ENCODE data around the gene PAX5.

The PAX5 gene

DNA sequence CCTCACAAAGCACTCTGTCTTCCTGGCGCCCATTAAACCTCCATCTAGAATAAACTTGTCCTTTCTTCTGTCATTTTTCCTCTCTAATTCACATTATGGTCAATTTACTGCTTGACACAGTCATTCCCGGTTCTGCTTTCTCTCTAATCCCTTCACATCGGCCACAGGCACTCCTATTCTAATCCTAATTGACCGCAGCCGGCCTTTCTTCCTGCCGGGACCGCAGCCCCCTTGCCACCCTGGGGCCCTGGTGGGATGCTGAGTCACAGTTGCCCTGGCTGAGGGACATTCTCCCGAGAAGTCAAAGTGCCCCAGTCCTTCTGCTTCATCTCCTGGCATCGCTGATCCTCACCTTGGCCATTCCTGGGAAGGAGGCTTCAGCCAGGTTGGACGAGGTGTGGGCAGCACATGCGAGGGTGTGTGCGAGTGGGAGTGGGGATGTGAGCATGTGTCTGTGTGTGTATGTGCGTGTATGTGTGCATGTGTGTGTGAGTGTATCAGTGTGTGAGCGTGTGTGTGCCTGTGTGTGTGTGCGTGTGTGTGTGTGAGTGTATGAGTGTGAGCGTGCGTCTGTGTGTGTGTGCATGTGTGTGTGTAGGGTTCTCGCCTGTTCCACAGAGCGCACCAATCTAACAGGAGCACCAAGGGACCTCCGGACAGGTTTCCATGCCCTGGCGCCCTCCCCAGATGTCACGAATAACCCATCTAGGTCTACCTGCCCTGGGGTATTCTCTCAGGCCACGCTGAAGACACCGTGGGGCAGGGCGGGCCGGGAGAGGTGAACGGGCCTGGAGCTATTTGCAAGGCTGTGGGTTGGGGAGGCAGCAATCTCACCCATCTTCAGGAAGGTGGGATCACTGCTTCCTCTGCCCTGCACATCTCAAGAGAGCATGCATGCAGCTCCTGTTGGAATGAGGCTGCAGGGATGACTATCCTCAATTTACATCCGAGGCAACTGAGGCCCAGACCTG, 191.2 kb downstream of the PAX5 start:
- Mint-ChIP-seq H3K4me3 (no peak overlapping the region), H3K9me3 (no peaks in the 10 kb centered on the region), H3K27ac (no peak overlapping the region), H3K36me3 (no peaks in the 10 kb centered on the region), H3K4me1 (no peaks in the 10 kb centered on the region)
- no peak for DNase-seq (ENCODE audit: low spot score in 2 of 2)
- ATAC-seq, result no peak

DNA sequence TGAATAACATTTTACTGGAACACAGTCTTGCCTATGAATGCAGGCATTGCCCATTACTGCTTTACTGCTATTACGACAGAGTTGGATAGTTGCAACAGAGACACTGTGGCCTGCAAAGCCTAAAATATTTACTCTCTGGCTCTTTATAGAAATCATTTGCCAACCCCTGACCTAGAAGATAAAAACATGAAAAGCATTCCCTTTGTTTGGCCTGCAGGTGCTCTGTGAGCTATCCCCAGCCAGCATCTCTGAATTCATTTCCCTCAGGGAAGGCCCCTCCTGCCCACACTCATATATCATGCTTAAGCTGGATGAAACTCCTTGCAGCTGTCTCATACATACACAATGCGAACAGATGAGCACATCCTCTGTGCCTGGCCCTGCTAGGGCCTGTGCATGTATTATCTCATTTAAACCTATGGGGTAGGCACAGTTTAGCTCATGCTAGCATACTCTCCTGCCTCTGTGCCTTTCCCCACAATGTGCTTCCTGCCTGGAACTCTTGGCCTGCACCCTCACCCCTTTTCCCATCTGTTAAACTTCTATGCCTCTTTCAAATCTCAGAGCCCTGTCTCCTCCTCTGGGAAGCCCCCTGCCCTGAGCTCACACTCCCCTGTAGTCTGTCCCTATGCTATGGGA, 193.1 kb downstream of the PAX5 start:
- Mint-ChIP-seq H3K4me3 (no peak overlapping the region), H3K9me3 (no peaks in the 10 kb centered on the region), H3K4me1 (no peaks in the 10 kb centered on the region), H3K27ac (peak overlapping the region; percentile 30), H3K36me3 (no peaks in the 10 kb centered on the region)
- ATAC-seq (no peak), DNase-seq (ENCODE audit: low spot score in 2 of 2) (no peak)

DNA sequence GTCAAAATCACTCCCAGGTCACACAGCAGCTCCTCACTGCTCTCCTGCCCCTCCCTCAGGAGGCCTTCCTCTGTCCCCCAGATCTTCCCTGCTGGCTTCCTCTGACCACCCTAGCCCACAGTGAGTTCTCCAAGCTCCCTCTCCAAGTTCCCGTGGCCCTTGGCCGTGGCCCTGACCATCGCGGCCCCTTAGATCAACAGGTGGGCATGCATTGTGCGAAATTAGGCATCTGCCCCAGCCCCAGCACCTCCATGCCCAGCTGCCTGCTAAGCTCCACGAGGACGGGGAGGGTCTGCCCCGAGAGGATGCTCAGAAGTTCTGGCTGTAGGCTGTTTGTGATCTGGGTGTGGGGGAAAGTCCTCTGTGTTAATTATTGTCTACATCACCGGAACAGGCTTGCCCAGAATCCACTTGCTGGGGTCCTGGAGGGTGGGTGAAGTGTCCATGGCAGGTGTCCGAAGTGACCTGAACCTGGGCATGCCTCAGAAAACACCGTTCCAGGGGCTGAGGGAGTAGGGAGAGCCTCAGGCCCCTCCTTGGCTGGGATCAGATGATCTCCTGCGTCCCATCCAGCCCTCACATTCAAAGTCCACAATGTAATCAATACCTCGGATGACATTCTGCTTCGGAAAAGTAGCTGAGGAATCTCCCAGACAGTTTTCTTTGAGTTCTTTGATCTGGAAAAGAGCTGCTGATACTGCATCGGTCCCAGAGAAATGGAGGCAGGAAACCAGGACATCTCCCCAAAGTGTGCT, 194.8 kb downstream of the PAX5 start:
- Mint-ChIP-seq H3K36me3 (no peaks in the 10 kb centered on the region), H3K4me3 (no peak overlapping the region), H3K4me1 (no peaks in the 10 kb centered on the region), H3K9me3 (no peaks in the 10 kb centered on the region), H3K27ac (no peak overlapping the region)
- ATAC-seq, result no peak
- DNase-seq (ENCODE audit: low spot score in 2 of 2), result no peak

DNA sequence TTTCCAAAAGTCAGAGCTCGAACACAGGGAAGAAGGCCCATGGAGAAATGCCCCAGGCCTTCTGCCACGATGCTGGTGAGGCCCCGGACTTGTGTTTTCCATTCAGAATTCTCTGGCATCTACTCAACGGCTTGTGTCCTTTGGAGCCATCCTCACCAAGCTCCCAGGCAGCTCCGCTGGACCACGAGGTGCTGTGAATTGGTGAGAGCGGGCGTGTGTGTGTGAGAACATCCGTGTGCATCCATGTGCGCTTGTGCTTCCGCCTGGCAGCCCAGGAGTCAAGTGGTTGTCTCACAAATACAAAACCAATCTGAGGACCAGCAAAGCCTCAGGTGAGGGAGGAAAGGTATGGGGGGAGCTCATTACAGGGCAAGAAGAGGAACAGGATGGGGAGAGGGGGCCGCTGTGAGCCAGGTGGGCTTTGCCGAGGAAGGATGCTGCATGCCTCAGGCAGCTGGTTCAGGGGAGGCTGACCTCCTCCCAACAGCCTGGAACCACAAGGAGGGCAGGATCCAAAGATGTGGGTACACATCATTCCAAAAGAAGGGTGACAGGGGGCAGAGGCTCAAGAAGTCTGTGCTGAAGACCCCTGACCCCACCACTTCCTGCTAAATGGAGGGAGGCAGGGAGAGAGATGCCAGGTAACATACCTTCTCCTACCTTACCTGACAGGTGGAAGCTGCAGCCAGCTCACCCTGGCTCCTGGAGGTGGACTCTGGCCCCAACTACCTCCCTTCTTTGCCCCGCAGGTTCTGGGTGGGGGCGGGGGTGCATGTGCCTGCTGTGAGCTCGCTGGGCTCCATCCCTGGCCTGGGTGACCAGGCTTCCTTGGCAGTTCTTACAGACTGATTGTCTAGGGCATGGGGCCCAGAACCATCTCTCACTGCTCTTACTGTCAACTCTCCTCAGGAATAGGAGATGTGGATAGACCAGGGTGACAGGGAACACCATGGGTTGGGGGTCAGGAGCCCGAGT, 196.3 kb downstream of the PAX5 start:
- H3K27ac Mint-ChIP-seq, result no peak overlapping the region
- no peak overlapping the region for H3K4me3 Mint-ChIP-seq

DNA sequence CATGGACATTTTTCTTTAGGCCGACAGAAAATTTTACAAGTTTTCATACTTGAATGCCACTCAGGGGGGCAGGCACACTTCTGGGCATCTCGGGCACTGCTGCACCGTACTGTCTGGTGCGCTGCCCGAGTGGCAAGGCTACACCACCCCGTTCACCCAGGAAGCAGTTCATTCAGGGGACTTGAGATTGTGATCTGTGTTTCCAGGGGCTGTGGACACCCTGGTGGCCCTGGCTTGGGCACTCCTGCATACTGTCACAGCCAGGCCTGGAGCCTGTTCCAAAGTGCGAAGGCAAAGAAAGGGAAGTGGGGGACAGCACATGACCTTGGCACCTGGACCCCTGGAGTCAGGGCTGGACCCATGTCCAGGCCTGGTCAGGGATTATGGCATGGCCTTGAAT, 197.6 kb downstream of the PAX5 start:
- Mint-ChIP-seq H3K36me3 (no peaks in the 10 kb centered on the region), H3K27ac (no peak overlapping the region), H3K9me3 (no peaks in the 10 kb centered on the region), H3K4me3 (no peak overlapping the region), H3K4me1 (no peaks in the 10 kb centered on the region)
- DNase-seq (ENCODE audit: low spot score in 2 of 2) (no peak), ATAC-seq (no peak)

More for the DNA sequence above, 196.3 kb downstream of the PAX5 start:
- no peaks in the 10 kb centered on the region for H3K36me3 Mint-ChIP-seq
- H3K9me3 Mint-ChIP-seq, result no peaks in the 10 kb centered on the region
- DNase-seq (ENCODE audit: low spot score in 2 of 2), result no peak
- no peaks in the 10 kb centered on the region for H3K4me1 Mint-ChIP-seq
- ATAC-seq, result no peak

DNA sequence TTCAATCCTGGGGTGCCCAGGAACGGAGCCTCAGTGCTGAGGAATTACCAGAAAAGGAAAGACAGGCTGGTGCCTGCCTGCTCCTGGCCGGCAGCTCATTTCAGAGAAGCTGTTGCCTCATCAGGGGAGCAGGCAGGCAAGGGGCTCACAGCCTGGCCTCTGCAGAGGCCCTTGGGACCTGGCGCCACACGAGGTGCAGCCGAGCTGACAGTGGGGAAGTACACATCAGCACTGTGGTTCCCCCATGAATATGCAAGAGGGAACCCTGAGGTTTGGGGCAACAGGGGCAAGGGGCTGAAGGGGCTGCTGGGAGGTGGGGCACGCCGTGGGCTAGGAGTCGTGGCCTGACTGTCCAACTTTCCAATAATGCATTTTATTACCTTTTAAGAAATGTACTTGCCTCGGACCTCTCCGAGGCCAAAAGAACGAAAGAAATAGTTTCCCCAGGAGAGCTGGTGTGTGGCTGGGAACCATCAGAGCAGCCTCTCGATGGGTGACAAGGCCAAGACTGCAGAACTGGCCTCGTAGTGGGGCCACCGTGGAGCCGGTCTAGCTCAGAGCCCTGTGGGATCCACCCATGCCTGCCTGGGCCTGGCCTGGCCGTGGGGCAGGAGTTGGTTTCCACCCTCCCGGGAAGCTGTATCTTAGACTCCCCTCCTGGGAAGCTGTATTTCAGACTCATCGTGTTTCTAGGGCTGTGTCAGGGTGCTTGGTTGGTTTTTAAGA, 198.6 kb downstream of the PAX5 start:
- H3K4me3 Mint-ChIP-seq, result no peak overlapping the region

DNA sequence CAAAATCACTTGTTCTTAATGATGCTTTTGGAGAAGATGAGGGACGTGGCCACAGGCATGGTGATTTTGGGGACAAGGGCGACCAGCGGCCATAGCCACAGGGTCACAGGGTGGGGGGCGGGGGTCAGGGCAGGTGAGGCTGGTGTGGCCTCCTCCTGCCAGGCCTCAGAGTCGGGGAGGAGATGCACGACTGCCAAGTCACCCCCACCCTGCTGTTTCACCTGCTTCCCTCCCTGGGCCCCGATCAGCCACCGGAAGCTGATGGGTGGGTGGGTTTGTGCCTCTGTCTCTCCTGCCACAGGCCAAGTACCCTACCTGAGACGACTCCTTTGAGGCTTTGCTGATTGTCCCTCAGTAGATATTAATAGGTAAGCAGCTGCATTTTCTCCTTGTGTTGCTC, 199.3 kb downstream of the PAX5 start:
- no peak for DNase-seq (ENCODE audit: low spot score in 2 of 2)
- Mint-ChIP-seq H3K4me1 (no peaks in the 10 kb centered on the region), H3K4me3 (no peak overlapping the region), H3K36me3 (no peaks in the 10 kb centered on the region), H3K9me3 (no peaks in the 10 kb centered on the region), H3K27ac (no peak overlapping the region)
- ATAC-seq, result no peak

More for the DNA sequence above, 198.6 kb downstream of the PAX5 start:
- no peaks in the 10 kb centered on the region for H3K4me1 Mint-ChIP-seq
- no peaks in the 10 kb centered on the region for H3K36me3 Mint-ChIP-seq
- H3K9me3 Mint-ChIP-seq, result no peaks in the 10 kb centered on the region
- ATAC-seq (no peak), DNase-seq (ENCODE audit: low spot score in 2 of 2) (no peak)
- H3K27ac Mint-ChIP-seq, result no peak overlapping the region

DNA sequence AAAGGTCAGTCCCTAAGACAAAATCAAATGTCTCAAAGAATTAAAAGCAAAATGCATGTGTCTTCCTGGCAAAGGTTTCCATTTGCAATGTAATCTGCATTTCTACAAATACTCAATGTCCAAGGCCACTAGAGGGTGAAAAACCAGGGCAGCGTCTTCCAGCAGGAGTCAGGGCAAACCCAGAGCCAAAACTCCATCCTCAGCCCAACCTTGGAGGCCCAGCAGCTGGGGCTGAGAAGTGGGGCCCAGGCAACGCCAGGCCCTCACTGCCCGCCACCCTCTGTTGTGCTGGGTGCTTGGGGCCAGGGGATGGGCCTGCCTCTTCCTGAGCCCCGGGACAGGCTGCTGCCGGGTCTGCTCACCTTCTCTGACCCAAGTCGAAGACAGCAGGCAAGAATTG, 200.1 kb downstream of the PAX5 start:
- Mint-ChIP-seq H3K36me3 (no peaks in the 10 kb centered on the region), H3K27ac (no peak overlapping the region), H3K4me3 (no peak overlapping the region), H3K9me3 (no peaks in the 10 kb centered on the region), H3K4me1 (no peaks in the 10 kb centered on the region)
- DNase-seq (ENCODE audit: low spot score in 2 of 2), result no peak
- no peak for ATAC-seq

DNA sequence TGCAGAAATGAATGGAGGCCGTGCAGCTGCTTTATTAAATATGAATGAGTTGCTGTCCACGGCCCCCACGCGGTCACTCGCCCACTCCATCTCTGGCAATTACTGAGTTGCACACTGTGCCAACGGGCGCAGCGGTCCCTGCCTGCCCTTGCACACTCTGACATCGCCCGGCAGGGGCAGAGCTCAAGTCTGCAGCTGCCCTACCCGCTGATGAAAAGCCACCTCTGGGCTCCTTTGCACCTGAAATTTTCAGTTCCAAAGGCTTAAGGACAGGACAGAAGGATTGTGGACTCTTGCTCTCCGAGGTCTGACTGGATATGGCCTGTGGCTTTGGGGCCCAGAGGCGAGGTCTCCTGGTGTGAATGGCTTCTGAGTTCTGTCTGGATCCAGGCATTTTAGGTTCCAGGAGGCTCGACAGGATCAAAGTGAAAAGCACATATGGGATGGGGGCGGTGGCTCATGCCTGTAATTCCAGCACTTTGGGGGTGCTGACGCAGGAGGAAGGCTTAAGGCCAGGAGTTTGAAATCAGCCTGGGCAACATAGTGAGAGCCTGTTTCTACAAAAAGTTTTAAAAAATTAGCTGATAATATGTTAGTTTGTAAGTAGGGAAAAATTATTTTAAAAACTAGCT, 201.8 kb downstream of the PAX5 start:
- Mint-ChIP-seq H3K36me3 (no peaks in the 10 kb centered on the region), H3K9me3 (no peaks in the 10 kb centered on the region), H3K27ac (no peak overlapping the region), H3K4me1 (no peaks in the 10 kb centered on the region), H3K4me3 (no peak overlapping the region)
- DNase-seq (ENCODE audit: low spot score in 2 of 2), result no peak
- ATAC-seq, result no peak

DNA sequence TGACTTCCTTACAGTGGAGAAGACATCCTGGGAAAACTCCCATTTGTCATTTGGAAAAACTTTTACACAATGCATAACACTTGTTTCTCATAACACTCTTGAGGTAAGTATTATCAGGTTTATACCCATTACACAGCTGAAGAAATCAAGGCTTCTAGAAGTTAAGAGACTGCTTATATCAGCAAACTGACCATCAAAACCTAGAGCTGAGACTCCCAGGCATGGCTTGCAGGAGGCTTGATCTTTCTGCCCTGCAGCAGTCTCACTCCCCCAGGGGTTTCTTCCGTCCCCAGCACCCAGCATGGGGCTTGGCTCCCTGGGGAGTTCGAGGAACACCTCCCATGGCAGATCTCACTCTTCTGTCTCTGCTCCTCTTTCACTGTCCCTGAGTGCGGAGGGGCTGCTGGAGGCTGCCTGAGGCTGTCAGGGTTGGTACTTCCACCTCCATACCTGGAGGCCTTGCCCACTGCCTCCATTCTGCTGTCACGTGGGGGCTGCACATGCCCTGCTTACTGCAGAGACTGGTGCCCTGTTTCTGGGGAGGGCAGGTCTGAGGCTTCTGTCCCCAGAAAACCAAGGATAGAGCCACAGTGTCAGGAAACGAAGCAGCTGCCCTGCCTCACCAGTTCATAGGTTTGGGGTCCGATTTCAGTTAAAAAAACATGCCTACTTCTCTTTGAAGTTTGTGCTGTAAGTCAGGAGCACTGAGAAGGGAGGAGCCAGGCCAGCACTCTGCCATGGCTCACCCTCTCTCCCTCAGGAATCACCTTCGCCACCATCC, 202.5 kb downstream of the PAX5 start:
- Mint-ChIP-seq H3K36me3 (no peaks in the 10 kb centered on the region), H3K27ac (no peak overlapping the region), H3K9me3 (no peaks in the 10 kb centered on the region), H3K4me3 (no peak overlapping the region), H3K4me1 (no peaks in the 10 kb centered on the region)
- no peak for ATAC-seq
- no peak for DNase-seq (ENCODE audit: low spot score in 2 of 2)

DNA sequence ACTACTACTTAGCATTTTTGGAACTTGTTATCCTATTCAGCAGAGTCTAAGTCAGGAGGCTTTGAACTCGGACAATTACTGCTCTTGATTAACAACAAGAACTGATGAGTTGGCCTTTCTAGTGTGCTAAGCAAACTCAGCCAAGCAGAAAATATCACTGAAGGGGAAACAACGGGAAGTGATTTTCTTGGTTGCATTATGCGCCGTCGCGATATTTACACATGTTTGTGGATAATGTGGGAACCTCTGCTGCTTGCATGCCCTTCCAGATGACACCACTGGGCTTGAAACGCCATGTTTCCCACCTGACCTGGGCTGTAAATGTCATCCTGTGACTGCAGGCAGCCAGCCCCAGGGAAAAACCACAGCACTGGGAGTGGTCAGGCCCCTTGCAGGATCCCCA, 205.5 kb downstream of the PAX5 start:
- Mint-ChIP-seq H3K9me3 (no peaks in the 10 kb centered on the region), H3K27ac (no peak overlapping the region), H3K4me1 (no peaks in the 10 kb centered on the region), H3K4me3 (no peak overlapping the region), H3K36me3 (no peaks in the 10 kb centered on the region)
- DNase-seq (ENCODE audit: low spot score in 2 of 2) (no peak), ATAC-seq (no peak)

DNA sequence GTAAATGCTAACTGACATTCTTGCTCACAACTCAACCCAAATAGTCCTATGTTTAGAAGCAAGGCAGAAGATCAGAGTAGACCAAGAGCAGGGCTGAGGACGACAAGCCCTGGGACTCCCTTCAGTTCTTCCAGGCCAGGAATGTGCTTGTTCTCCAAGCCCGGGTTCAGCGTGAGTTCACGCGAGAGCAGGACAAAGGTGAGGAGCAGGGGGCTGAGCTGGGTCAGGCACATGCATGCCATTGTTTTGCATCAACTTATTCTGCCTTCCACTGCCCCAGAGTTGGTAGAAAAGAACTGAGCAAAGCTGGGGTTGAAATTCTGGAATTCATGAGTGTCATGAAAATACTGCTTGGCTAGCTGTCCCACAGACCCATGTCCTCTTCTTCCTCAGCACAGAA, 206.5 kb downstream of the PAX5 start:
- no peaks in the 10 kb centered on the region for H3K4me1 Mint-ChIP-seq
- H3K27ac Mint-ChIP-seq, result no peak overlapping the region
- H3K4me3 Mint-ChIP-seq, result no peak overlapping the region
- H3K9me3 Mint-ChIP-seq, result no peaks in the 10 kb centered on the region
- DNase-seq (ENCODE audit: low spot score in 2 of 2) (no peak), ATAC-seq (no peak)
- no peaks in the 10 kb centered on the region for H3K36me3 Mint-ChIP-seq

DNA sequence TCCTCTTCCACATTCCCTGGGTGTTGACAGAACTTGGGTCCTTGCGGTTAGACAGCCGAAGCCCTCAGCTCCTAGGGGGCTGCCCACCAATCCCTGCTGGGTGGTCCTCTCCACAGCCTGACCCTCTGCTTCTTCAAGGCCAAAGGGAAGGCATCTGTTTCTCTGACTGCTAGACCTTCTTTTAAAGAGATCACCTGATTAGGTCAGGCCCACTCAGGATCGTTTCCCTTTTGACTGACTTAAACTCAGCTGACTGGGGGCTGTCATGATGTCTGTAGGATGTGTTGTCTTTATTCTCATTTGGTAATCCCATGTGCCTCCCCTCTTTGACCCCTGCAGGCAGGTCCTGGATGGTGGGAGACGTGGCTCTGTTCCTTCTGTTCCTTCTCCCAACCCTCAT, 207.5 kb downstream of the PAX5 start:
- peak; percentile 29 for ATAC-seq

More for the DNA sequence above, 207.5 kb downstream of the PAX5 start:
- no peaks in the 10 kb centered on the region for H3K36me3 Mint-ChIP-seq
- H3K4me1 Mint-ChIP-seq, result no peaks in the 10 kb centered on the region
- H3K4me3 Mint-ChIP-seq, result no peak overlapping the region
- no peak for DNase-seq (ENCODE audit: low spot score in 2 of 2)
- H3K27ac Mint-ChIP-seq, result no peak overlapping the region
- H3K9me3 Mint-ChIP-seq, result no peaks in the 10 kb centered on the region

Data from stimulated activated effector memory CD8-positive, alpha-beta T cell treated with anti-CD3 and anti-CD28 coated beads, Interleukin-12 subunit alpha, Interleukin-12 subunit beta, amount 100 ng/mL, for 72 hours (primary cell).